ENCODE measurements around the gene ADGRB2.

DNA sequence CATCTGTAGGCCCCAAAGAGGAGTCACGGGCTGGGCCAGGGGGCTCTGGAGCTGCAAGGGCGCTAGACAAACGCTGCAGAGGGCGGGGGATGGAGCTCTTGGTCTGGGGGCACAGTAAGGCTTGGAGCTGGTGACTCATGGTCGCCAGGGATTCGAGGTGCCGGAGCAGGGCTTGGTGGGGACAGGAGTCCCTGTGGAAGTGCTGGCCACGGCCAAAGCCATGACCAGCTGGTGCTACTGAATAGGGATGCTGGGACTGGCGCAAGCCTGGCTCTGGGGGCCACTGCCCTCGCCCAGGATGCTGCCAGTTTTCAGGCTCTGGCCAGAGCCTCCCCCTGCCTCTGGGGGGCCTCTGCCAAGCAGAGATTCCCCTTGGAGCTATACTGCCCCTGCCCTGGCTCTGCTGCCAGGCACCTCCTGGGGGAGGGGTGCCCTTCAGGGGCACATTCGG, 26.5 kb upstream of the ADGRB2 start:
- no peak for TF ChIP-seq POLR2A (IDR thresholded peaks at IDR 0.05)
- TF ChIP-seq, protein P1, sequence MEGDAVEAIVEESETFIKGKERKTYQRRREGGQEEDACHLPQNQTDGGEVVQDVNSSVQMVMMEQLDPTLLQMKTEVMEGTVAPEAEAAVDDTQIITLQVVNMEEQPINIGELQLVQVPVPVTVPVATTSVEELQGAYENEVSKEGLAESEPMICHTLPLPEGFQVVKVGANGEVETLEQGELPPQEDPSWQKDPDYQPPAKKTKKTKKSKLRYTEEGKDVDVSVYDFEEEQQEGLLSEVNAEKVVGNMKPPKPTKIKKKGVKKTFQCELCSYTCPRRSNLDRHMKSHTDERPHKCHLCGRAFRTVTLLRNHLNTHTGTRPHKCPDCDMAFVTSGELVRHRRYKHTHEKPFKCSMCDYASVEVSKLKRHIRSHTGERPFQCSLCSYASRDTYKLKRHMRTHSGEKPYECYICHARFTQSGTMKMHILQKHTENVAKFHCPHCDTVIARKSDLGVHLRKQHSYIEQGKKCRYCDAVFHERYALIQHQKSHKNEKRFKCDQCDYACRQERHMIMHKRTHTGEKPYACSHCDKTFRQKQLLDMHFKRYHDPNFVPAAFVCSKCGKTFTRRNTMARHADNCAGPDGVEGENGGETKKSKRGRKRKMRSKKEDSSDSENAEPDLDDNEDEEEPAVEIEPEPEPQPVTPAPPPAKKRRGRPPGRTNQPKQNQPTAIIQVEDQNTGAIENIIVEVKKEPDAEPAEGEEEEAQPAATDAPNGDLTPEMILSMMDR (IDR thresholded peaks at IDR 0.05): no peak
